HG02938 (cell line): ENCODE results near the gene ADCY5.

ENCODE experiments used
- ATAC-seq: cut with Tn5 transposase; IDR thresholded peaks from one replicate; pipeline ENCODE4 v1.9.1; 2021; ENCODE audit warnings: mild to moderate bottlenecking, moderate library complexity; ENCODE audit not compliant: unreplicated experiment

Gene ADCY5

DNA sequence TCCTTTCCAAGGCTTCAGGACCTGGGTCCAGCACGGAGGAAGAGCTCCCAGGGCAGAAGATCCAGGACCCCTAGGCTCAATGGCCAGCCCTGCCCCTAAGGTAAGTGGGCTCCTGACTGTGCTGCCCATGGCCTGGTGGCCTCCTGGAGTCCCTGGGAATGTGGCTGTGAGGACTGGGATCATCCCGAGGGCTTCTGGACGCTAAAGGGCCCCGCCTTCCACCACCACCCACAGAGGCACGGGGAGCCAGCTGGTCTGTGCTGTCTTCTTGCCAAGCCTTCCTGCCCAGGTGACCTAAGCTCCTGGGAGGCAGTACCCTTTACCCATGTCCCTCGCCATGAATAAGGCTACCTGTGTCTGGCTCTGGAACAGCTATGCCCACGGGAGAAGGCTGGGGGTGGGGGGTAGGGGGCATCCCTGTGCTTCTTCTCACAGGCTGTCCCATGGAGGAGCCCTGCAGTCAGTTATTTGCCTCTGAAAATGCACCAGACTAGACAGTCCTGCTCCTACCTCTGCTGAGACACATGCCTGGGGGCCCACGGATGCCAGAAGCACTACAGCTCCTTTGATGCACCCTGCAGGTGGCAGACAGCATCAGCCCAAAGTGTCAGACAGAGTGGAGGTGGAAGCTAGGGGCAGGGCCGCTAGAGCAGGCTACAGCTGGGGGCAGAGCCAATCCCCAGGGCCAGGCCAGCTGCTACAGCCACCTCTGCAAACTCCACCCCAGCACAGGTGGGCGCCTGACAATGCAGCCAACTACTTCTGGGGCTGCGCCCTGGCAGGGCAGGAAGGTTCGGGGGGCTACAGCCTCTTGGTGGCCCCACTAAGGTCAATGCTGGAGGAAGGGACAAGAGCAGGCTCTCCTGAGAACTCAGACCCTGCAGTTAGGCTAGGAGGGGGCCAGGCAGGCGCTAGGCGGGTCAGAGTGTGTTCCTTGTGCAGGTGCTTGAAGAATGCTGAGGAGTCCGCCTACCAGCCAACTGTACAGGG is 156.3 kb downstream of the ADCY5 start:
- ATAC-seq = no peak

DNA sequence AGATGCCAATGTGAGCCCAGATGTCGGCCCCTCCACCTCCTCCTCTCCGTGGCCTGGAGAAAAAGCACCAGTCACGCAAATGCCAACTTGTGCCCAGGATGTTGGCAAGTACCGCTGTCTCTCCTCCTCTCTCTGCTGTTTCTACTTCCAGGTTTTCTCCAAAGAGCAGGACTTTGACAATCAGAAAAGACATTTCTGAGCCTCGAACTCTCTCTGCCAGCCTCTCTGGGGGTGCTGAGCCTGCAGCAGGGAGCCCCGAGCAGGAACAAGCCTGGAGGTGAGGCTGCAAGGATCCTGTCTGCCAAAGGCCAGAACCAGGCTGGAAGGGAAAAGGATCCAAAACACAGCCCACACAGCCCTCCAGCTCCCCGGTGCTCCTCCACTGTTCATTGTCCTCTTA is 157.5 kb downstream of the ADCY5 start:
- ATAC-seq = no peak

DNA sequence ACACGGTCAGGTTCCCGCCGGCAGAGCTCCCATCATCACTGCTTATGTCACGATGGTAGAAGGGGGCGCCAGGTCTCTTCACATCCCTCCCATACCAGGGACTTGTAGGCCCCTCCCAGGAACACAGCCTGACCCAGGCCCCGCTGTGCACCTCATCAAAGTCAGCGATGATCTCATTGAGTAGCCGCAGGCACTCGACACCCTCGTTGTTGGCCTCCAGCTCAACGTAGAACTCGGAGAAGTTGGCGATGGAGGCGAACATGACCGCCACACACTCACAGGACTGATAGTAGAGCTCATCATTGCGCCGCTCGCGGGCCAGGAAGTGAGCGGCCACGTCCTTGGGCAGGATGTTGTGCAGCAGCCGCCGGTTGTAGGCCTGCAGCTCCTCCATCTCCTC is 157.9 kb downstream of the ADCY5 start:
- no peak for ATAC-seq

DNA sequence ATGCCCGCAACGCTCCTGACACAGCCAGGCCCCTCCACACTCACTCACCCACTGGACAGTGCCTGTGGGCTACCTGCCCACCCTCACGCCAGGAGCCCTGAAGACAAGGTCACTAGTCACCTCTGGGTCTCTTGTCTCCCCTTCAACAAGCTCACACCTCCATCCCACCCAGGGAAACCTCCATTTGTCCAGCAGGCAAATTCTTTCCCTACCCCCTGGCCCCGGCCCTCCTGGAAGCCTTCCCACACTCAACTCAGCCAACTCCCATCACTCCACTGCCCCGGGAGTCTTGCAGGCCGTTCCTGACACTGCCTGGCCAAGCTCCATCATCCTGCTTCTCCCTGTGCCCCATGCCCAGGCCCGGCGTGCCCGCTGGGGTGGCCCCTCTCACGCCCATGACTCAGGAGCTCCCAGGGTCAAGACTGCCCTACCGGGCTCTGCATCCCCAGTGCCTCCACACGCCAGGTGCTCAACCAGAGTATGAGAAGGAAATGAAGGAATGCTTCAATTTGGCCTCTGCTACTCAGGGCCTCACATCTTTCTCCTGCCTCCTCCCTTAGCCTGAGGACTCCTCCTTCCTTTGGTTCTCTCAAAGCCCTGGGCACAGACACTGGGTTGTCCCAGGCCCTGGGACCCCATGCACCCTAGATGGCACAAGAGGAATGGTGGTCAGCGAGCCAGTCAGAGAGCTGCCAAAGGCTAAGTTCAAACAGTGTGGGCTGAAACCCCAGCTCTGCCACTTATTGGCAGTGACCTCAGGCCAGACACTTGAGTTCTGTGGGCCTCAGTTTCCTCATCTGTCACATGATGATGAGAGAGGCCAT is 158.6 kb downstream of the ADCY5 start:
- ATAC-seq = no peak

DNA sequence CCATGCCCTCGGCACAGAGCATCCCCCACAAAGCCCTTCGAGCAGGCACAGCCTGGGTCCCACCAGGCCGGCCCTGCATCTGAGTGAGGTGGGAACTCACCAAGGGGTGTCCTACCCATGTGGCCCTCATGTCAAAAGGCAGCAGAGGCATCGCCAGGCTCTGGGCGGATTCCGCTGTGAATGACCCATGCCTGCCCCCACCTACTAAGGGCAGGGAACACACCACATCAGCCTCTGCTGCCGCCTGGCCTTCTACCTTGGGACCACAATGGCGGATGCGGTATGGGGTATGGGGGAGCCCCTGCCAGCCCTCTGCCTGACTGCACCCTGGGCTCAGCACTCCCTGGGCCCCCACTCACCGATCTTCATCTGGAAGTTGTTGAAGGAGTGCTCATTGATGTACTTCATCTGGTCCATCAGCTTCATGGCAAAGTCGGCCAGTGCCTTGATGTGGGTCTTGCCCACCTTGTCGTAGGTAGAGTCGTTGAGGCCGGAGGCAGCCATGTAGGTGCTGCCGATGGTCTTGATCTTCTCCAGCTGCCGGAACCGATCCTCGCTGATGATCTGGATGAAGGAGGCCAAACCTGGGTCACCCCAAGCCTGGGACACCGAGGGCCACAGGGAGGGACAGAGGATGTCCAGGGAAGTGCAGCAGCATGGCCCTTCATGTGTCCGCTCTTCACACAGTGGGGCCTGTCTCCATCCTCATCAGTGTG is 159.3 kb downstream of the ADCY5 start:
- ATAC-seq = no peak

DNA sequence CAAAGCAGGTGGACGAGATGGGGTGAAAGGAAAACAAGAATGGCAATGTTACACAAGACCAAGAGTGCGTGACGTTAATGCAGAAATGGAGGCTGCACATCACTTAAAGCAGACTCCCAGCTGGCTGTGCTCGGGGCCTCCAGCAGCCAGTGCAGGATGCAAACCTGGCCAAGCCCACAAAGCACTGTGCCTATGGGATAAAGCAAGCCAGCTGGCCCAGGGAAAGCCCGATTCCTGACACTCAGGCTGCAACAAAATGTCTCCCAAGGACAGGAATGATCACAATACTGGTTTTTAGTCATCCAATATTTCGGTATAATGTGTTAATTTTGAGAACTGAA is 161.0 kb downstream of the ADCY5 start:
- ATAC-seq = no peak

DNA sequence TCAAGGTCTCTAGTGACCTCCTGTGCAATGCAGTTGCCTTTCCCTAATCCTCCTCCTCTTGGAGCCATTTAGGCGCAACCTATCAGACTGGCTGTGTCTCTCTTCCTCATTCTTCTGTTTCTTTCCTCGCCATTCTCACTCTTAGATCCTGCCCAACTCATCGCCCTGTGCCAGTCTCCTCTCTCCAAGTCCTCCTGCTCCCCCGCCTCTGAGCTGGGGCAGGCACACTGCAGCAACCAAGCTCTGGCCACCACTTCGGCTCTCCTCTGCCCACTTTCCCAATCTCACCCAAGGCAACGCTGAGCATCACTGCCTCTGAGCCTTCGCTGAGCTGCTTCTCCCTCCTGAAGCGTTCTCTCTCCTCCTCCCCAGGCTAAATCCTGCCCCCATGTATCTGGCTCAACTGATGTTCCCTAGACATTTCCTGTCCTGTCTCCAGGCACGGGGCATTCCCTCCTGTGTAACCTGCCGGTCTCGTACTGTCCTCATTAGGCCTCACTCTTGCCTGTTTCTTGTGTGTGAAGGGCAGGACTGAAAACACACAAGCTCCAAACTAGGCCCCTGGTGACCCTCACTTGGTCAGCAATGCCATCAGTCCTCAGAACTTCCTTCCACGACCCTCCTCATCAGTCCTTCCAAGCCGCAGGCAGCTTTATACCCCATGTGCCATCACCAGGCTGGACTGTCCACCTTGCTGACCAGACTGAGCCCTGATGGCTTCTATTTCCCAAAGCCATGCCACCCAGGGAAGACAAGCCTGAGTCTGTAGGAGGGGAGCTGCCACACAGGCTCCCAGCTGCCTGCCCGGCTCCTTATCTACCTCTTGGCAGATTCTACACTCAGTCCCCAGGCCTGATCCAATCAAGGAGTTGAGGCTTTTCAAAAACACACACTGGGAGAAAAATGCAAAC is 161.6 kb downstream of the ADCY5 start:
- no peak for ATAC-seq

- no peak for ATAC-seq
Observed at GRCh38 chr3:123286308-123287023, 162.4 kb downstream of the ADCY5 start.

DNA sequence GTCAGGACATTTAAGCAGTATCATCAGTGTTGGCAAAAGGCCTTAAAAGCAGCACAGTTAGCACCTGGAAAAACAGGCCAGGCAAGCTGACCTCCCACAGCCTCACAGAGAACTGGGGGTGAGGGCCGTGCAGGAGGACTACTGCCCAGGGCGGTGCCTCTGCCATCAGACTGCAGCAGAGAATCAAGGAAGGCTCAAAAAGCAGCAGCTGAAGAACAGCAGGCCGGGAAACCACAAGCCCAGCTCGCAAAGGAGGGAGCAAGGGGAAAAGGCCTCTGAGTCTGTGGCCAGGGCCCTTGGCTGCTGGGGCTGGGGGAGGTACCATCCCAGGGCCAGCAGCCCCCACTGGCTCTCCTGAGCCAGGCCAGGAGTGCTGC is 163.0 kb downstream of the ADCY5 start:
- ATAC-seq = no peak

DNA sequence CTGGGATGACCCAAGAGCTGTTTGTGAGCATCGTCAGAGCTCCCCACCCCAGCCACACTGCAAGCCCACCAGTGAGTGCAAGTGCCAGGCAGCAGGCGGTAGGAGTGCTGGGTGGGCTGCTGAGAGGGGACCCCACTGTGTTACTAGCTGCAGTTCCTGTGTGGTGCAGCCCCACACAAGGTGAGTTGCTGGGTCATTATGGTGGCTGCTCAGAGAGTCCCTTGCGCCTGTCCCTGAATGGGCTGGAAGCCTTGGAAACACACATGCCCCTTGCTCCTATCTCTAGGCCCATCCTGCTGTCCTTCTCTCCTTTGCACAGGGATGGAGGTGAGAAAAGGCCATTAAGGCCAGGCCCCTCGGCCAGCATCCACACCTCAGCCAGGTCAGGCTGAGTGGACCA is 163.4 kb downstream of the ADCY5 start:
- no peak for ATAC-seq

- ATAC-seq = no peak
Observed at GRCh38 chr3:123285066-123285465, 163.8 kb downstream of the ADCY5 start.

GRCh38 chr3:123284399-123285010 is 164.4 kb downstream of the ADCY5 start:
- ATAC-seq = no peak

DNA sequence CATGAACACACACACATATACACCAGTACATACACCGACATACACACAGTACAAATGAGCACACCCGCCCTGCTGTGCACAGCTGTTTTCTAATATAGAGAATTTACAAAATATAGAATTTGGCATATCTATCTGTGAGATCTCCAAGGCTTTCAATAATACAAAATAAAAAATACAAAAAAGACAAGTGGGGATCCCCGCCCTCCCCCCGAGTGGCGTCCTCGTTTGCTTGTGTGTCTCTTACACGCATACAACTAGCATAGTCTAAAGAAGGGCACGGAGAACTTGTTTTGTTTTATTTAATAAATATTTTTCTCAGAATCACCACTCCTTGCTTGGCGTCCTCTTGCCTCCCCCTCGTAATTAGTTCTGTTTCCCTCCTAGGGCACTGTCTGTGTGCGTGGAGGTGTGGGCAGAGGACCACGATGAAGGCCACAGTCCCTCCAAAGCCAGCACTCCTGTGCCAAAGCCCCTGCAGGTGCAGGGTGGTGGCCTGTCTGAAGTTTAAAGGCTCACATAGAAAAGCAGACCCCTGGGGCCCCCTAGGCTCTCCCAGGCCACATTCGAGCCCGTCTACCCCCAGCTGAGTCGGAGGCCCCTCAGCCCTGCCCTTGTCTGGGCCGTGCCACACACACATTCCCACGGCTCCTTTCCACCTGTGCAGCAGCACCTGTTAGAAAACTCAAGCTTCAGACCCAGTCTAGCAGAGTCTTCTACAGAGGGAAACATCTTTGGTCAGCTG is 165.1 kb downstream of the ADCY5 start:
- no peak for ATAC-seq

DNA sequence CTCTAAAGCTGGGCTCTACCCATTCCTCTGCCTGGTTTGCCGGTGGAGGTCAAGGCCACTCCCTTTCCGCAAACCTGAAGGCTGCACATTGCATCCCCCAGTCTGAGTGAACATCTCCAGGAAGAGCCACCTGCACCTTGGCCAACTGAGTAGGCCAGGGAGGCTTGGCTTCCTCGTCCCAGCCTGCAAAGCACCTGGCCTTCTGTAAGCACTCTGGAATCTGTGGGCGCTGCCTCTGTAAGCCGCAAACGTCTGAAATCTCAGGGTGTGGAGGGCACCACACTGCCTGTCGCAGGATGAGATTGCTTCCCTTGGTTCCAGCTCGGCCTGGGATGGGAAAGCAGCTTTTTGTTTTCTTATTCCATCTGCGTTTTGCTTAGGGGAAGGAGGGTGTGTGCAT is 165.8 kb downstream of the ADCY5 start:
- no peak for ATAC-seq

DNA sequence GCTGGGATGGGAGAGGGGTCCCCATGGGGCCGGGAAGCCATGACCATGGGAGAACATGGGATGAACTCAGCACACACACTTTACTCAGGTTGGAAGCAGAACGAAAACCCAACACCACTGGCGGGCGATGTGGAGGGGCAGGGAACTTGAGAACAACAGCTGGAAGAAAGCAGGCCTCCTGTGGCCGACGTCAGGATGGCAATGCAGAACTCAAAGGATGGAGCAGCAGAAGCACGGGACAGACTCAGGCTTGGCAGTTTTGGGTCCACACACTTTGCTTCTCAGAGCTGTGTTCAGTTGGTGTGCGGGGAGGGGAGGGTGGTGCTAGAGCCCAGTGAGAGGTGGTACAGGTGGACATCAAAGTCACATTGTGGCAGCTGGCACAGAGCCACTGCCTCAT is 166.4 kb downstream of the ADCY5 start:
- no peak for ATAC-seq

DNA sequence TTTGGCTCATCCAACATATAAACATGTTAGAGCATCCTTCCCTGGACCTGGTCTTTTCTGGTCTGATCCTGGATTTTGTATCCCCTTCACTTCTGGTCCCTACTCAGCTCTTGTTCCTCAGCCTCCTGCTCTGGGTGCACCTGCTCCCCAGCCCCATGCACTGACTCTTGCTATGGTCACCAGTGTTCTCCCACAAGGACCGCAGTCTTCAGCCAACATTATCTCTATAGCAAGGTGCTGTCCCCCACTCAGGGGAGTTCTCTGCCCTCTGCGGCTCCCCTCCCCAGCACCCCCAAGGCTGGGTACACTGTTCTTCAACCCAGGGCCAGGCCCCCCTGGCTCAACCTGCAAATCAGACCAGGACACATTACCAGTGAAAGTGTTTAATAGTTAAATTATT is 167.0 kb downstream of the ADCY5 start:
- no peak for ATAC-seq

- no peak for ATAC-seq
Observed at GRCh38 chr3:123281406-123281805, 167.5 kb downstream of the ADCY5 start.

DNA sequence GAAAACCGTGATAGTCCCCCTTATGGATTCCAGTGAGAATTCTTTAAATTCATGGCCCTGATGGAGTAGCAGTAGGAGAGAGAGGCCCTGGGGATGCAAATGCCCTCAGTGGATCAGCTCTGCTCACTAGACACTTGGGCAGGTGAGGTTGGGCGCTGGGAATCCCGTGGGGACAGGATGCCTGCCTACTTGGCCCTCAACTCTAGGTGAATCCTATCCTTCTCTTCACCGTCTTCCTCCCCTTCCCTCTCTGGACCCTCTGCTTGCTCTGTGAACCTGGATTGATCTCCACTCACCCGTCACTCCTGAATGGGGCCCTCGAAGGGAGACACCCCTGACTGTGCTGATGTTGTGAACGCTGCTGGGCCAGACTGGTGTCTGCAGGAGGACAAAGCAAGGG is 169.8 kb downstream of the ADCY5 start:
- ATAC-seq = no peak

GRCh38 chr3:123278446-123278845 is 170.4 kb downstream of the ADCY5 start:
- ATAC-seq = no peak
